K562 (cell line): ENCODE measurements around the gene AXIN2. TPM values are rescaled to one million over a fixed set of nuclear protein-coding genes. Genes with fewer than 3 reads are reported as not detected.

Experiments
- ATAC-seq: fragments of 200-7000 bp; cut with Tn5 transposase; 3 replicates; pipeline ENCODE4 v1.9.1; 2020; ENCODE audit warnings: moderate library complexity
- BruUV-seq: library from RNA; stranded (reverse); fragments of 400-500 nt; replicated peaks from 2 replicates; lab custom pipeline; 2021; lab: Mats Ljungman, UMichigan
- CTCF ChIA-PET: fragments of 300-600 bp; formaldehyde crosslinking; extraction: SDS; loops from one replicate; lab custom pipeline; 2021; ENCODE audit warnings: low intra/inter-chr PET ratio; lab: Yijun Ruan, JAX
- POLR2A ChIA-PET: fragments of 300-600, 350-650 bp; sonication (Branson Sonifier 250); formaldehyde crosslinking; extraction: SDS; loops from one replicate; lab custom pipeline; 2021; ENCODE audit warnings: antibody characterized with exemption, inconsistent platforms; lab: Yijun Ruan, JAX
- DNase-seq, 4 experiments: peaks; one replicate each; pipeline versions ENCODE4 v3.0.0 to v3.0.0-alpha.2; 2011 to 2018; ENCODE audit warnings: low spot score in 3 of 4, mixed read lengths in 3 of 4; ENCODE audit errors: extremely low read depth in 1 of 4
- FAIRE-seq: peaks from 2 replicates; lab custom pipeline; 2011; peaks lifted over from hg19 to GRCh38; lab: Jason Lieb, UNC
- H2AFZ ChIP-seq: 2 replicates; pipeline ENCODE4 v1.6.0; 2011; ENCODE audit warnings: low read depth, low read length, control low read depth, inconsistent platforms
- H3K27ac ChIP-seq: fragments of 200-600 bp; 3 replicates; pipeline ENCODE4 v1.8.0; 2011; ENCODE audit warnings: low read depth, mild to moderate bottlenecking, control low read depth, inconsistent platforms, low read length, moderate library complexity, mixed read lengths; ENCODE audit errors: extremely low read depth
- H3K27me3 ChIP-seq, 2 experiments: fragments of 300-600 bp in 1 of 2; 2 replicates in 1 of 2; 3 replicates in 1 of 2; pipeline versions ENCODE4 v1.6.0 to v1.8.0; 2011; ENCODE audit warnings: inconsistent platforms in 2 of 2, low read length in 2 of 2, mild to moderate bottlenecking in 1 of 2, mixed read lengths in 1 of 2, moderate library complexity in 1 of 2; ENCODE audit not compliant: control insufficient read depth in 2 of 2, insufficient read depth in 2 of 2
- H3K36me3 ChIP-seq: fragments of 300-600 bp; 3 replicates; pipeline ENCODE4 v1.8.0; 2011; ENCODE audit warnings: mild to moderate bottlenecking, low read length, inconsistent platforms; ENCODE audit not compliant: control insufficient read depth, insufficient read depth
- H3K4me1 ChIP-seq, 2 experiments: fragments of 200-600 bp in 1 of 2; replicated peaks in 1 of 2; 2 replicates in 1 of 2; 3 replicates in 1 of 2; pipeline versions ENCODE4 v1.5.1 to v1.8.0; 2011; ENCODE audit warnings: inconsistent platforms in 2 of 2, low read length in 2 of 2, mild to moderate bottlenecking in 1 of 2, mixed read lengths in 1 of 2, moderate library complexity in 1 of 2; ENCODE audit not compliant: control insufficient read depth in 2 of 2, insufficient read depth in 2 of 2
- H3K4me2 ChIP-seq: 2 replicates; pipeline ENCODE4 v1.6.1; 2011; ENCODE audit warnings: low read length, control low read depth, inconsistent platforms, mixed read lengths; ENCODE audit not compliant: insufficient read depth
- H3K4me3 ChIP-seq: fragments of 200-600 bp; sonication (generic), shearing (Covaris generic); 2 replicates; pipeline ENCODE4 v1.5.1; 2016; ENCODE audit warnings: control low read depth, inconsistent platforms
- H3K79me2 ChIP-seq: fragments of 200-600 bp; 3 replicates; pipeline ENCODE4 v1.8.0; 2011; ENCODE audit warnings: low read length, inconsistent platforms; ENCODE audit not compliant: control insufficient read depth, insufficient read depth
- H3K9ac ChIP-seq, 2 experiments: 2 replicates each; pipeline versions ENCODE4 v1.6.0 to v1.6.1; 2011; ENCODE audit warnings: low read depth in 2 of 2, low read length in 2 of 2, control low read depth in 1 of 2, inconsistent platforms in 1 of 2, mild to moderate bottlenecking in 1 of 2, mixed read lengths in 1 of 2; ENCODE audit not compliant: insufficient read depth in 1 of 2
- H3K9me1 ChIP-seq: one replicate; pipeline ENCODE4 v1.6.0; 2011; ENCODE audit warnings: inconsistent platforms, mild to moderate bottlenecking, low read length, moderate library complexity; ENCODE audit not compliant: control insufficient read depth, insufficient read depth
- H3K9me3 ChIP-seq: replicated peaks from 2 replicates; pipeline ENCODE4 v1.5.1; 2011; ENCODE audit warnings: low read depth, low read length, inconsistent platforms; ENCODE audit not compliant: control insufficient read depth, insufficient read depth
- H4K20me1 ChIP-seq: replicated peaks from 2 replicates; pipeline ENCODE4 v1.6.1; 2011; ENCODE audit warnings: low read length, inconsistent platforms, mixed read lengths; ENCODE audit not compliant: control insufficient read depth, insufficient read depth
- EHMT2 ChIP-seq: fragments of 450-650 bp; IDR thresholded peaks from 2 replicates; pipeline ENCODE4 v1.6.1; 2018; ENCODE audit warnings: antibody characterized with exemption
- GABPB2 ChIP-seq: fragments of 250-450 bp; sonication (Bioruptor Pico); conservative IDR thresholded peaks from 2 replicates; pipeline ENCODE4 v1.5.1; 2021; ENCODE audit warnings: mild to moderate bottlenecking
- HDAC1 ChIP-seq, 2 experiments: fragments of 450-650 bp; IDR thresholded peaks; 2 replicates each; pipeline ENCODE4 v1.6.1; 2016 to 2017; ENCODE audit warnings: inconsistent platforms in 1 of 2, mild to moderate bottlenecking in 1 of 2, moderate library complexity in 1 of 2
- NBN ChIP-seq: fragments of 450-650 bp; IDR thresholded peaks from 2 replicates; pipeline ENCODE4 v1.6.1; 2016; ENCODE audit warnings: low read depth, mild to moderate bottlenecking
- NUFIP1 ChIP-seq: fragments of 450-650 bp; IDR thresholded peaks from 2 replicates; pipeline ENCODE4 v1.6.1; 2018; ENCODE audit not compliant: partially characterized antibody
- POLR2H ChIP-seq: IDR thresholded peaks from 2 replicates; pipeline ENCODE4 v1.6.1; 2016; ENCODE audit warnings: missing genetic modification characterization, low read depth, mild to moderate bottlenecking, control low read depth, missing compliant biosample characterization, moderate library complexity
- PTBP1 ChIP-seq: fragments of 200-400 bp; formaldehyde crosslinking; IDR thresholded peaks from 2 replicates; pipeline ENCODE4 v1.6.1; 2017; ENCODE audit warnings: low read depth, low read length
- RNF2 ChIP-seq: sonication (generic); IDR thresholded peaks from 2 replicates; pipeline ENCODE4 v1.6.1; 2016
- SMAD3 ChIP-seq: fragments of 450-650 bp; formaldehyde crosslinking; conservative IDR thresholded peaks from 2 replicates; pipeline ENCODE4 v1.4.0; 2020; ENCODE audit warnings: mild to moderate bottlenecking
- ZNF511 ChIP-seq: sonication (generic); formaldehyde crosslinking; IDR thresholded peaks from 2 replicates; pipeline ENCODE4 v1.8.0; 2022; ENCODE audit warnings: mild to moderate bottlenecking, missing genetic modification reagents
- WGBS: fragments of 100-300 bp; shearing (Covaris generic); methylation state at CpG from one replicate; pipeline ENCODE4 v1.1.6; 2016; ENCODE audit warnings: low coverage, mixed read lengths; ENCODE audit not compliant: insufficient coverage; ENCODE audit errors: missing lambda C conversion rate; 5-methylcytosine and 5-hydroxymethylcytosine counted together
- in situ Hi-C: fragments of 300-500 bp; cut with MboI; formaldehyde crosslinking; loops from 4 replicates; pipeline ENCODE4 v1.15.0; 2018; ENCODE audit warnings: inconsistent platforms, mixed read lengths
- intact Hi-C: fragments of 100-400 bp; cut with micrococcal nuclease; formaldehyde crosslinking; loops from 2 replicates; pipeline ENCODE4 v1.14.2; 2022
- polyA plus RNA-seq, 8 experiments: library from polyadenylated mRNA; depleted of rRNA in 4 of 8; stranded (reverse) in 5 of 8; unstranded in 3 of 8; fragments of >200 nt; fragmentation: Nextera tagmentation in 2 of 8; fragmentation: Illumina TruSeq in 1 of 8; extraction: Ambion mirVana in 2 of 8; extraction: Trizol in 1 of 8; gene quantifications; 2 replicates each; pipeline versions ENCODE4 v1.2.1 to v1.2.3, GENCODE V29; 2011 to 2014; ENCODE audit warnings: inconsistent platforms in 1 of 8, missing spikeins in 1 of 8
- total RNA-seq, 7 experiments: library from RNA; depleted of rRNA in 6 of 7; stranded (reverse); fragments of >200 nt in 6 of 7; fragmentation: Illumina TruSeq in 2 of 7; extraction: Trizol in 2 of 7; gene quantifications; 2 replicates each; pipeline versions ENCODE4 v1.2.1 to v1.2.3, GENCODE V29; 2011 to 2021; ENCODE audit warnings: low replicate concordance in 1 of 7

The AXIN2 gene
- total and polyA plus RNA-seq, 9 of the 15 experiments (the other 6 are each of a cell fraction or from before 2014, with no cell fraction given) = 0.21 to 3.3 (median 1.2) TPM

- H3K9me3 ChIP-seq = no peaks in the 10 kb centered on the region
- ATAC-seq (no peak), DNase-seq (no peak), FAIRE-seq (no peak)
- no peaks in the 10 kb centered on the region for H3K9me1 ChIP-seq
- peaks cover 4% of the 10 kb centered on the region; the same call in 1 of the 3 replicates for H3K79me2 ChIP-seq
- no peaks in the 10 kb centered on the region; a peak in 2 of 5 replicates for H3K4me1 ChIP-seq
- H3K36me3 ChIP-seq = peaks cover 8% of the 10 kb centered on the region; the same call in 2 of the 3 replicates
- 34% methylated on average over 11 of the region's 11 CpGs for WGBS
- TF ChIP-seq ZNF511 (CRISPR knock-in tag) (no peak), HDAC1 (IDR thresholded peaks at IDR 0.05) (no peak), SMAD3 (CRISPR knock-in tag) (no peak), NUFIP1 (no peak), NBN (no peak), PTBP1 (no peak), EHMT2 (no peak), RNF2 (no peak), POLR2H (tag) (no peak), GABPB2 (CRISPR knock-in tag) (no peak)
- no TSS peak for BruUV-seq
- CTCF ChIA-PET = no interaction called here
- no peak overlapping the region for H3K4me2 ChIP-seq
- POLR2A ChIA-PET = interaction anchor here (0.6 kb wide), 1 partner anchor 38 kb away, joined by 5 read pairs; no protein-coding TSS in a partner anchor
- intact Hi-C loops (no loop called here), in situ Hi-C loops (no loop called here)
- H2AFZ ChIP-seq = no peak overlapping the region
- H3K27ac ChIP-seq = no peak overlapping the region
- H3K27me3 ChIP-seq = no peaks in the 10 kb centered on the region; a peak in 1 of 5 replicates
- no peak overlapping the region for H3K4me3 ChIP-seq
- H4K20me1 ChIP-seq = no peaks in the 10 kb centered on the region
- H3K9ac ChIP-seq = no peak overlapping the region
Measured at GRCh38 chr17:65544672-65545071, 16.8 kb downstream of the AXIN2 start.
